Cardiac fibroblast (primary cell): ENCODE results near the gene DHRS7.

Experiments used
- DNase-seq, 2 donors: peaks; one replicate each; pipeline versions ENCODE4 v3.0.0 to v3.0.0-alpha.2; 2010; ENCODE audit warnings: low read depth in 2 of 2
- H3K4me3 ChIP-seq, 2 donors: replicated peaks in 1 of 2; 1 replicate in 1 of 2; 2 replicates in 1 of 2; pipeline ENCODE4 v1.5.1; 2011; ENCODE audit warnings: low read depth in 2 of 2, low read length in 2 of 2, mild to moderate bottlenecking in 2 of 2, moderate library complexity in 1 of 2
- TF ChIP-seq, protein P1 (sequence below): IDR thresholded peaks from one replicate; pipeline ENCODE4 v1.5.1; 2011; ENCODE audit warnings: low read depth, mild to moderate bottlenecking, low read length, inconsistent platforms

The DHRS7 gene

GRCh38 chr14:60164712-60165546 is at the start of gene DHRS7:
DHRS7 (minus strand) TSS chr14:60165398; CDS start chr14:60165309, 89 bp downstream.
- TF ChIP-seq, protein P1, sequence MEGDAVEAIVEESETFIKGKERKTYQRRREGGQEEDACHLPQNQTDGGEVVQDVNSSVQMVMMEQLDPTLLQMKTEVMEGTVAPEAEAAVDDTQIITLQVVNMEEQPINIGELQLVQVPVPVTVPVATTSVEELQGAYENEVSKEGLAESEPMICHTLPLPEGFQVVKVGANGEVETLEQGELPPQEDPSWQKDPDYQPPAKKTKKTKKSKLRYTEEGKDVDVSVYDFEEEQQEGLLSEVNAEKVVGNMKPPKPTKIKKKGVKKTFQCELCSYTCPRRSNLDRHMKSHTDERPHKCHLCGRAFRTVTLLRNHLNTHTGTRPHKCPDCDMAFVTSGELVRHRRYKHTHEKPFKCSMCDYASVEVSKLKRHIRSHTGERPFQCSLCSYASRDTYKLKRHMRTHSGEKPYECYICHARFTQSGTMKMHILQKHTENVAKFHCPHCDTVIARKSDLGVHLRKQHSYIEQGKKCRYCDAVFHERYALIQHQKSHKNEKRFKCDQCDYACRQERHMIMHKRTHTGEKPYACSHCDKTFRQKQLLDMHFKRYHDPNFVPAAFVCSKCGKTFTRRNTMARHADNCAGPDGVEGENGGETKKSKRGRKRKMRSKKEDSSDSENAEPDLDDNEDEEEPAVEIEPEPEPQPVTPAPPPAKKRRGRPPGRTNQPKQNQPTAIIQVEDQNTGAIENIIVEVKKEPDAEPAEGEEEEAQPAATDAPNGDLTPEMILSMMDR: peak; percentile 30
- peak; percentile 73 to 78 for DNase-seq
- peak within 1 kb of the TSS; percentile 90 to 95 for H3K4me3 ChIP-seq

- TF ChIP-seq, protein P1: no peak
- no peak for DNase-seq
- H3K4me3 ChIP-seq: no peak overlapping the region
Measured at GRCh38 chr14:60214415-60215126, 49.4 kb upstream of the DHRS7 start.

DNA sequence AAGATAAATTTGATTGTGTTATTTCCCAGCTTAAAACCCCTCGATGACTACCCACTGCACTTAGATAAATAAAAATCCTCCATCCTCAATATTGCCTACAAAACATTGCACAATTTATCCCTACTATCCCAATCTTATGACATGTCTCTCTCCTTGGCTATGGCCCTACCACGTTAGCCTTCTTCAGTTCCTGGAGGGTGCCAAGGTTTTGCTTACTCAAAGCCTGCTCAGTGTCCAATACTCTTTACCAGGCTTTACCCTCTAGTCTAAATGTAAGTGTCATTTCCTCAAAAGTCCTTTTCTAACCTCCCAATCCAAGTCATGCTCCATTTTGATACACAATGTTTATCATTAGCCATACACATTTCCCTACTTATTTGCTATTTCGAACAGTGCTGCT is 48.8 kb upstream of the DHRS7 start:
- H3K4me3 ChIP-seq: no peak overlapping the region
- DNase-seq: no peak
- TF ChIP-seq, protein P1: no peak

DNA sequence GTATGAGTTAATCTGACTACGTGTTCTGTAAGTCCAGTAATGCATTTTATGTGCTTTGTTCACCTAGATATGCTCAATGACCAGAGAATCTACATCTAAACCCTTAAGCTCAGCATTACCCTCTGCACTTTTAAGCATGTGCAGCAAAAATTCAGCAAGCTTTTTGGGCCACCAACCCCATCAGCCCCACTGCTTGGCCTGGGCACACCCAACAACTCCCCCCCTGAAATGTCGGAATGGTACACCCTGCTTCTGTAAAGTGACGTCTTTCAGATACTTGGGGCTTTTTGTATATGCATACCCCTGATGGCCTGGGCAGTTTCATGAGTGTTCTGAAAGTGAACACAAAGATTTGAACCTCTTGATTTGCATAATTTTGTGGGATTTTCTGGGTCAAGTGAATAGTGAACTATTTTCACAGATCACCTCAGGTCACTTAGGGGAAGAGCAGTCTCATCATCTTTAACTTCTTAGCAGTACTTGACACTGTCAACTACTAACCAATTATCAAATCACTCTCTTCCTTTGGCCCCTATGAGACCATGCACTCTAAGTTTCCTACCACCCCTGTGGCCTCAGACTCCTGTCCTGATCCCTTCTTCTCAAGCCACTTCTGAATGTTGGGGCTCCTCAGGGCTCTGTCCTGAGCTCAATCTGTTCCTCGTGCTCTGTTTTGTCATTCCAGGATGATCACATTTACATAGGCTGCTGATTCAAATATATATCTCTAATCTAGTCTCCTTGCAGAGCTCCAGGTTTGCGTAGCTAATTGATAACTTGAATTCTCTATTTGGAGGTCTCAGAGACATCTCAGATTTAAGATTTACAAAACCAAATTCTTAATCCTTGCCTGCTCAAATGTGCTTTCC is 47.5 kb upstream of the DHRS7 start:
- H3K4me3 ChIP-seq: no peak overlapping the region
- no peak for DNase-seq
- TF ChIP-seq, protein P1: no peak

GRCh38 chr14:60211153-60211552 is 46.0 kb upstream of the DHRS7 start:
- TF ChIP-seq, protein P1: no peak
- DNase-seq: no peak
- no peak overlapping the region for H3K4me3 ChIP-seq

DNA sequence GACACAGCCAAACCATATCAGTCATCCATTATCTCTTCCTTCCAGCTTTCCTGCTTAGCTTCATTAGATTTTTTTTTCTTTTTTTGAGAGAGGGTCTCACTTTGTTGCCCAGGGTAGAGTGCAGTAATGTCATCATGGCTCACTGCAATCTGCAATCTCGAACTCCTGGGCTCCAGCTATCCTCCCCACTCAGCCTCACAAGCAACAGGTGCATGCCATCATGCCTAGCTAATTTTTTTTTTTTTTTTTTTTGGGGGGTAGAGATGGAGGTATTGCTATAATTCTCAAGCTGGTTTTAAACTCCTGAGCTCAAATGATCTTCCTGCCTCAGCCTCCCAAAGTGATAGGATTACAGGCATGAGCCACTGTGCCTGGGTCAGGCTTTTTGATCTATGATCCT is 45.5 kb upstream of the DHRS7 start:
- TF ChIP-seq, protein P1: no peak

More for the DNA sequence above, 45.5 kb upstream of the DHRS7 start:
- no peak overlapping the region for H3K4me3 ChIP-seq
- DNase-seq: no peak
